HG02970 (cell line): ENCODE results near the gene UBE2N.

Experiments used
- ATAC-seq: cut with Tn5 transposase; IDR thresholded peaks from one replicate; pipeline ENCODE4 v1.9.1; 2021; ENCODE audit warnings: mild to moderate bottlenecking, moderate library complexity, moderate number of reproducible peaks; ENCODE audit not compliant: unreplicated experiment, low FRiP score

UBE2N gene

GRCh38 chr12:93361151-93361919 lies 80.4 kb downstream of the UBE2N start:
- ATAC-seq: no peak

GRCh38 chr12:93360688-93361087 lies 81.1 kb downstream of the UBE2N start:
- no peak for ATAC-seq

DNA sequence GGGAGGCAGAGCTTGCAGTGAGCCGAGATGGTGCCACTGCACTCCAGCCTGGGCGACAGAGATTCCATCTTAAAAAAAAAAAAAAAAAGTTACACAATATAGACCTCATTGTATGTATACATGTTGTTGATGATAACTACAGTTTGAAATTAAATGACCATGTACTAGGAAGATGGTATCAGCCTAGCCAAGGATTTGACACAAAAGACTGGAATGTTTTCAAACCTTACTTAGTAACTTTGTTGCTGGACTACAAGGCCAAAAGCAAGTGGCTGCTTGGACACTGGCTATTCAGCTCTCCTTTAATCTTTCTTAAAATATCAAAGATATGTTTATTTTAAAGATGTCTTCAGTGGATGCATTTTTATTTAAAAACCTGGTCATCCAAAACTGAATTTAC lies 82.9 kb downstream of the UBE2N start:
- no peak for ATAC-seq

GRCh38 chr12:93358058-93358457 lies 83.7 kb downstream of the UBE2N start:
- no peak for ATAC-seq

DNA sequence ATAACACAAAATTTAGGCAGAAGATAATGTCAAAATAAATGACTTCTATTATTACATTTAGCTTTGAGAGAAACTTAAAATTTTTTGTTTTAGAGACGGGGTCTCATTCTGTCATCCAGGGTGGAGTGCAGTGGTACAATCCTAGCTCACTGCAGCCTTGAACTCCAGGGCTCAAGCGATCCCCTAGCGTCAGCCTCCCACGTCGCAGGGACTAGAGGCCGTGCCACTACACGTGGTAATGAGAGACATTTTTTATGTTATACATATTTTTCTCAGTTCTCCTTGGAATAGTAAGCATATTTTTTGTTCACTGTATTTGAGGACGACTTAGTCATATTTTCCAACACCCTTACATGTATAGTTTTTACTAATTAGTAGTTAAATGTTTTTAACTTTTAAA lies 85.5 kb downstream of the UBE2N start:
- no peak for ATAC-seq
